Measurements from ENCODE around the gene PHF21A.
"Not testable (repeated sequence)": the region's sequence is repeated elsewhere in the genome, so short reads cannot be mapped to it uniquely, and the experiment has no call there.

PHF21A gene

GRCh38 chr11:45902452-45903380 is 218.5 kb downstream of the PHF21A start:
- no peak for DNase-seq (ENCODE audit: low spot score)

- DNase-seq (ENCODE audit: low spot score): no peak
Measured at GRCh38 chr11:45901626-45902025, 219.6 kb downstream of the PHF21A start.

GRCh38 chr11:45900916-45901617 is 220.2 kb downstream of the PHF21A start:
- DNase-seq (ENCODE audit: low spot score): no peak

- DNase-seq (ENCODE audit: low spot score): not testable (repeated sequence)
Measured at GRCh38 chr11:45900175-45900800, 221.0 kb downstream of the PHF21A start.

GRCh38 chr11:45899448-45900174 is 221.6 kb downstream of the PHF21A start:
- peak; percentile 31 for DNase-seq (ENCODE audit: low spot score)

GRCh38 chr11:45899086-45899447 is 222.2 kb downstream of the PHF21A start:
- no peak for DNase-seq (ENCODE audit: low spot score)

- no peak for DNase-seq (ENCODE audit: low spot score)
Measured at GRCh38 chr11:45897556-45897955, 223.7 kb downstream of the PHF21A start.

GRCh38 chr11:45896422-45896984 is 224.8 kb downstream of the PHF21A start:
- no peak for DNase-seq (ENCODE audit: low spot score)

GRCh38 chr11:45895553-45896259 is 225.5 kb downstream of the PHF21A start:
- DNase-seq (ENCODE audit: low spot score): no peak

- DNase-seq (ENCODE audit: low spot score): no peak
Measured at GRCh38 chr11:45894555-45895247, 226.6 kb downstream of the PHF21A start.

GRCh38 chr11:45892856-45893255 is 228.4 kb downstream of the PHF21A start:
- DNase-seq (ENCODE audit: low spot score): no peak

- DNase-seq (ENCODE audit: low spot score): no peak
Measured at GRCh38 chr11:45890886-45891550, 230.2 kb downstream of the PHF21A start.

- no peak for DNase-seq (ENCODE audit: low spot score)
Measured at GRCh38 chr11:45889966-45890365, 231.3 kb downstream of the PHF21A start.

- no peak for DNase-seq (ENCODE audit: low spot score)
Measured at GRCh38 chr11:45889555-45889954, 231.7 kb downstream of the PHF21A start.

GRCh38 chr11:45887587-45887986 is 233.7 kb downstream of the PHF21A start:
- no peak for DNase-seq (ENCODE audit: low spot score)

- DNase-seq (ENCODE audit: low spot score): no peak
Measured at GRCh38 chr11:45886816-45887520, 234.3 kb downstream of the PHF21A start.

GRCh38 chr11:45885921-45886721 is 235.1 kb downstream of the PHF21A start:
- DNase-seq (ENCODE audit: low spot score): no peak

GRCh38 chr11:45885274-45885920 is 235.9 kb downstream of the PHF21A start, which contains the start of gene MAPK8IP1:
Gene MAPK8IP1, plus strand, starts transcription at chr11:45885651. Its CDS starts 170 bp downstream, at chr11:45885821.
- DNase-seq (ENCODE audit: low spot score): peak; percentile 61

Measured in SW480 (cell line).